B cell (primary cell): ENCODE data around the gene DOCK1.

Experiments used
- EZH2 ChIP-seq: IDR thresholded peaks from 2 replicates; pipeline ENCODE4 v1.6.1; 2012; ENCODE audit warnings: borderline replicate concordance, low read depth, mild to moderate bottlenecking, moderate library complexity, low read length; ENCODE audit not compliant: insufficient read depth, poor library complexity, severe bottlenecking
- TF ChIP-seq, protein P1 (sequence below): fragments of 200-600 bp; IDR thresholded peaks from one replicate; pipeline ENCODE4 v1.8.0; 2022; ENCODE audit warnings: antibody characterized with exemption, mild to moderate bottlenecking

DNA sequence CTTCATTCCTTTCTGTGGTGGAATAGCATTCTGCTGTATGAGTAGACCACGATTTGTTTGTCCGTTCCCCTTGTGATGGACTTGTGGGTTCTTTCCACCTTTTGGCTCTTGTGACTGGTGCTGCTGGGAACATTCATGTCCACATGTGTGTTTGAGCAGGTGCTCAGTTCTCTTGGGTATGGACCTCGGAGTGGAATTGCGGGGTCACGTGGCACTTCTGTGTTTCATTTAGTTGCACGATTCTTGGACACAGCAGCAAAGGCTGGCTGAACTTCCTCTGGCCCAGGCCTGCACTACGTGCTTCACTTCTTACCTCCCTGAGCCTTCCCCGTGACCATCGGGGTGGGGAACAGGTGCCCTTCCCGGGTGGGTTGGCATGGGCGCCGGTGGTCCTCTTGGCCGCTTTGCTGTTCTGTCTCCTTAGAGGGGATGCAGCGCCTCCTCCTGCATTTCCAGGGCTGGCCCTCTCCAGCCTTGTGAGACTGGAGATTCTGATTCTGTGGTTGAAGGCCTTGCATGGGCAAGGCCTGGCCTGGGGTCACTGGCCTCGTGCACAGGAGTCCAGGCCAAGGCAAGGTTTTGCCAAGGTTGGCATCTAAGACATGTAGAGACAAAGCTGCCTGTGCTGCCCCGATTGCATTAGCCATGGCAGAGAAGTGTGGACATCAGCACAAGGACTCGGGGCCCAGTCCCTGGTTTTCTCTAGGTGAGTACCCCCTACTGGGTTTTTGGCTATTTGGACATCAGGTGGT lies 25.1 kb downstream of the DOCK1 start:
- TF ChIP-seq, protein P1, sequence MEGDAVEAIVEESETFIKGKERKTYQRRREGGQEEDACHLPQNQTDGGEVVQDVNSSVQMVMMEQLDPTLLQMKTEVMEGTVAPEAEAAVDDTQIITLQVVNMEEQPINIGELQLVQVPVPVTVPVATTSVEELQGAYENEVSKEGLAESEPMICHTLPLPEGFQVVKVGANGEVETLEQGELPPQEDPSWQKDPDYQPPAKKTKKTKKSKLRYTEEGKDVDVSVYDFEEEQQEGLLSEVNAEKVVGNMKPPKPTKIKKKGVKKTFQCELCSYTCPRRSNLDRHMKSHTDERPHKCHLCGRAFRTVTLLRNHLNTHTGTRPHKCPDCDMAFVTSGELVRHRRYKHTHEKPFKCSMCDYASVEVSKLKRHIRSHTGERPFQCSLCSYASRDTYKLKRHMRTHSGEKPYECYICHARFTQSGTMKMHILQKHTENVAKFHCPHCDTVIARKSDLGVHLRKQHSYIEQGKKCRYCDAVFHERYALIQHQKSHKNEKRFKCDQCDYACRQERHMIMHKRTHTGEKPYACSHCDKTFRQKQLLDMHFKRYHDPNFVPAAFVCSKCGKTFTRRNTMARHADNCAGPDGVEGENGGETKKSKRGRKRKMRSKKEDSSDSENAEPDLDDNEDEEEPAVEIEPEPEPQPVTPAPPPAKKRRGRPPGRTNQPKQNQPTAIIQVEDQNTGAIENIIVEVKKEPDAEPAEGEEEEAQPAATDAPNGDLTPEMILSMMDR: no peak
- no peak for TF ChIP-seq EZH2
